Skeletal muscle tissue (tissue), 4 donors: ENCODE data around the gene HFE. TPM values are rescaled to one million over a fixed set of nuclear protein-coding genes. Genes with fewer than 3 reads are reported as not detected.
"Not testable (repeated sequence)": the region's sequence is repeated elsewhere in the genome, so short reads cannot be mapped to it uniquely, and the experiment has no call there.

ENCODE experiments used
- H3K27ac ChIP-seq: one replicate; pipeline ENCODE4 v1.7.0; 2013; ENCODE audit warnings: mild to moderate bottlenecking, low read depth, low read length, inconsistent platforms
- H3K27me3 ChIP-seq, 3 donors: one replicate each; pipeline ENCODE4 v1.7.0; 2013; ENCODE audit warnings: low read length in 3 of 3; ENCODE audit not compliant: control insufficient read depth in 3 of 3, insufficient read depth in 3 of 3
- H3K36me3 ChIP-seq, 3 donors: one replicate each; pipeline ENCODE4 v1.7.0; 2013; ENCODE audit warnings: low read length in 3 of 3; ENCODE audit not compliant: control insufficient read depth in 3 of 3, insufficient read depth in 3 of 3
- H3K4me1 ChIP-seq, 3 donors: one replicate each; pipeline ENCODE4 v1.7.0; 2013; ENCODE audit warnings: low read length in 3 of 3, mild to moderate bottlenecking in 3 of 3; ENCODE audit not compliant: control insufficient read depth in 3 of 3, insufficient read depth in 3 of 3
- H3K4me3 ChIP-seq, 3 donors: one replicate each; pipeline ENCODE4 v1.7.0; 2013; ENCODE audit warnings: low read length in 3 of 3
- H3K9ac ChIP-seq, 3 donors: one replicate each; pipeline ENCODE4 v1.7.0; 2013; ENCODE audit warnings: low read length in 3 of 3, mild to moderate bottlenecking in 3 of 3, moderate library complexity in 2 of 3, low read depth in 1 of 3
- H3K9me3 ChIP-seq, 3 donors: one replicate each; pipeline ENCODE4 v1.7.0; 2013; ENCODE audit warnings: low read length in 3 of 3; ENCODE audit not compliant: control insufficient read depth in 3 of 3
- total RNA-seq: library from RNA; depleted of rRNA; stranded (reverse); fragments of >200 nt; gene quantifications from one replicate; pipeline ENCODE4 v1.2.3, GENCODE V29; 2014
- donor health status: Osteomylitis.

Gene HFE
- total RNA-seq, 1 donor from 2014 or later, result 4.7 TPM

GRCh38 chr6:26105842-26106241 is 18.6 kb downstream of the HFE start:
- Histone ChIP-seq H3K27ac (no peak overlapping the region), H3K27me3 (no peaks in the 10 kb centered on the region), H3K4me1 (peaks cover 7 to 14% (median 9%) of the 10 kb centered on the region in 3 donors), H3K9me3 (no peaks in the 10 kb centered on the region), H3K36me3 (no peaks in the 10 kb centered on the region), H3K4me3 (no peak overlapping the region), H3K9ac (no peak overlapping the region)

DNA sequence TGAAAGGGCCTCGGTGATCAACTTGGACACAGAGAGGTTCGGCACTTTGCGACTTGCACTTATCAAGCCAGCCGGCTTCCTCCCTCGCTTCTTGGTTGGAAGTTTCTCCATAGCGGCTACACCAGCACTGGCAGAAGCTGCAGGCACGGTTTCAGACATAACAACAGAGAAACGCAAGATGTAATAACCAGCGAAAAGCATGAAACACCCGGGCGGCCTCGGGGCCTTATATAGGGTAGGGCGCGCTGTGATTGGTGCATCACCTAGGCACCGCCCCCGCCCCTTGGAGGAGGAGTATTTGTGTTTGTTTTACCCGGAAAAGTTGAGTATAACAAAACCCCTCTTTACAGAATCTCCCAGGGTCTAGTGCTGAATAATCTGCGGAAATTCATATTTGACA is 20.7 kb downstream of the HFE start:
- Histone ChIP-seq H3K4me1 (peaks cover 7 to 14% (median 9%) of the 10 kb centered on the region in 3 donors), H3K27ac (no peak overlapping the region), H3K9me3 (no peaks in the 10 kb centered on the region), H3K36me3 (no peaks in the 10 kb centered on the region), H3K27me3 (no peaks in the 10 kb centered on the region), H3K4me3 (no peak overlapping the region), H3K9ac (no peak overlapping the region)

- Histone ChIP-seq H3K9me3 (no peaks in the 10 kb centered on the region), H3K27ac (no peak overlapping the region), H3K4me3 (no peak overlapping the region), H3K36me3 (no peaks in the 10 kb centered on the region), H3K4me1 (no peaks in the 10 kb centered on the region), H3K9ac (no peak overlapping the region), H3K27me3 (no peaks in the 10 kb centered on the region)
These were observed 22.5 kb downstream of the HFE start for GRCh38 chr6:26109772-26110171.

DNA sequence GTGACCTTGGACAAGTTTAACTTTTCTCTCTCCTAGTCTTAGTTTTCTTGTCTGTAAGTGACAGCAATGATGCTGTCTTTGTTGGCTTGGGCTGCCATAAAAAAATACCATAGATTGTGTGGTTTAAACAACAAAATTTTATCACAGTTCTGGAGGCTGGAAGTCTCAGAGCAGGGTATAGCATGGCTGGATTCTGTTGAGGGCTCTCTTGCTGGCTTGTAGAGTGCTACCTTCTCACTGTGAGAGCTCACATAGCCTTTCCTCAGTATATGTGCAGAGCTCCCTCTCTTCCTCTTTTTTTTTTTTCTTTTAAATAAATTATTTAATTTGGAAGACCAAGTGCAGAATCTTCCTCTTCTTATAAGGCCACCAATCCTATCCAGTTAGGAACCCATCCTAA is 26.3 kb downstream of the HFE start:
- H3K4me3 ChIP-seq, result no peak overlapping the region

DNA sequence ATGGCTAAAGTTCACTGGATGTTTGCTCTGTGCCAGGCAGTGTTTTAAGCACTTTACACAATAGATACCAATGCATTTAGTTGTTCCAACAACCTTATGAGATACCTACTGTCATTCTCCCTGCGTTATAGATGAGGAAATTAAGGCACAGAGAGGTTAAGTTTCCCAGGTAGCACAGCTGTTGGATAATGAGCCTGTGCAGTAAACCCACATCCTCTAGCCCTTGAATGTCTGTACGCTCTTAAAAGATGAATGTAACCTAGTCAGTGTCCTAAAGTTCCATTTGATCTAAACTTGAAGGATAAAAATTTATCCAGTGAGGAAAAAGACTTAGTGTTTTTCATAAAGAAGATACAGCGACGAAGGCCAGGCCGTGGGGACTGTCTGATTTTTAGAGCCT is 28.0 kb downstream of the HFE start:
- Histone ChIP-seq H3K27ac (no peak overlapping the region), H3K36me3 (no peaks in the 10 kb centered on the region), H3K4me3 (no peak overlapping the region), H3K9ac (no peak overlapping the region), H3K27me3 (no peaks in the 10 kb centered on the region), H3K4me1 (no peaks in the 10 kb centered on the region), H3K9me3 (no peaks in the 10 kb centered on the region)

More for the DNA sequence above, 26.3 kb downstream of the HFE start:
- Histone ChIP-seq H3K36me3 (no peaks in the 10 kb centered on the region), H3K27me3 (no peaks in the 10 kb centered on the region), H3K4me1 (no peaks in the 10 kb centered on the region), H3K27ac (no peak overlapping the region), H3K9me3 (no peaks in the 10 kb centered on the region), H3K9ac (no peak overlapping the region)

GRCh38 chr6:26116267-26116666 is 29.0 kb downstream of the HFE start:
- H3K9ac ChIP-seq, result no peak overlapping the region
- H3K4me1 ChIP-seq, result no peaks in the 10 kb centered on the region
- H3K4me3 ChIP-seq, result no peak overlapping the region
- H3K27ac ChIP-seq, result no peak overlapping the region
- H3K9me3 ChIP-seq, result no peaks in the 10 kb centered on the region
- H3K36me3 ChIP-seq, result no peaks in the 10 kb centered on the region
- H3K27me3 ChIP-seq, result no peaks in the 10 kb centered on the region

- Histone ChIP-seq H3K27me3 (no peaks in the 10 kb centered on the region), H3K4me3 (no peak overlapping the region), H3K36me3 (no peaks in the 10 kb centered on the region), H3K4me1 (peaks cover 0 to 8% (median 4%) of the 10 kb centered on the region in 3 donors), H3K9ac (no peak overlapping the region), H3K27ac (no peak overlapping the region), H3K9me3 (no peaks in the 10 kb centered on the region)
These were observed 31.8 kb downstream of the HFE start for GRCh38 chr6:26118999-26119398.

DNA sequence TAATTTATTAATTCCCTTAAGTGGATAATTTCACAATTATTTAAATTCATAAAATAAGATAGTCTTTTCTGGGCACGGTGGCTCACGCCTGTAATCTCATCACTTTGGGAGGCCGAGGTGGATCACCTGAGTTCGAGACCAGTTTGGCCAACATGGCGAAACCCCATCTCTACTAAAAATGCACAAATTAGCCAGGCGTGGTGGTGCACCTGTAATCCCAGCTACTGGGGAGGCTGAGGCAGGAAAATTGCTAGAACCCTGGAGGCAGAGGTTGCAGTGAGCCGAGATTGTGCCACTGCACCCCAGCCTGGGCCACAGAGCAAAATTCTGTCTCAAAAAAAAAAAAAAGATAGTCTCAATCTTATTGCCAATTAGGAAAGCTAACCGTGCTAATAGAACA is 32.9 kb downstream of the HFE start:
- not testable (repeated sequence) for H3K27ac ChIP-seq, H3K9ac ChIP-seq, H3K27me3 ChIP-seq, H3K9me3 ChIP-seq, H3K36me3 ChIP-seq, H3K4me1 ChIP-seq, H3K4me3 ChIP-seq

DNA sequence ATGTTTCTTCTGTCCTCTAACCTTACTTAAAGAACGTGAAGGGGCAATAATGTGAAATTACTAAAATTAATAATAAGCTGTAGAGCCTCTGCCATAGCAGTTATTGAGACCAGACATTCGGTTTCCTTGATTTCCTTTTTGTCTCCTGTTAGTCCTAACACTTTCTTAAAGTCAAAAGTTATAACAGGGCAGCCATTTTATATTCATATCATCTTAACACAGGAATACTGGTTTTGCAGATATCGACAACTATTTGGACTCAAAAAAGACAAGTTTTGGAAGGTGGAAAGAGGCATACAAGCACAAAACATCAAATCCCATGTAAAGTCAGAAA is 33.5 kb downstream of the HFE start:
- Histone ChIP-seq H3K4me3 (no peak overlapping the region), H3K9me3 (no peaks in the 10 kb centered on the region), H3K36me3 (no peaks in the 10 kb centered on the region), H3K9ac (no peak overlapping the region), H3K27ac (no peak overlapping the region), H3K27me3 (no peaks in the 10 kb centered on the region), H3K4me1 (peaks cover 0 to 8% (median 4%) of the 10 kb centered on the region in 3 donors)

DNA sequence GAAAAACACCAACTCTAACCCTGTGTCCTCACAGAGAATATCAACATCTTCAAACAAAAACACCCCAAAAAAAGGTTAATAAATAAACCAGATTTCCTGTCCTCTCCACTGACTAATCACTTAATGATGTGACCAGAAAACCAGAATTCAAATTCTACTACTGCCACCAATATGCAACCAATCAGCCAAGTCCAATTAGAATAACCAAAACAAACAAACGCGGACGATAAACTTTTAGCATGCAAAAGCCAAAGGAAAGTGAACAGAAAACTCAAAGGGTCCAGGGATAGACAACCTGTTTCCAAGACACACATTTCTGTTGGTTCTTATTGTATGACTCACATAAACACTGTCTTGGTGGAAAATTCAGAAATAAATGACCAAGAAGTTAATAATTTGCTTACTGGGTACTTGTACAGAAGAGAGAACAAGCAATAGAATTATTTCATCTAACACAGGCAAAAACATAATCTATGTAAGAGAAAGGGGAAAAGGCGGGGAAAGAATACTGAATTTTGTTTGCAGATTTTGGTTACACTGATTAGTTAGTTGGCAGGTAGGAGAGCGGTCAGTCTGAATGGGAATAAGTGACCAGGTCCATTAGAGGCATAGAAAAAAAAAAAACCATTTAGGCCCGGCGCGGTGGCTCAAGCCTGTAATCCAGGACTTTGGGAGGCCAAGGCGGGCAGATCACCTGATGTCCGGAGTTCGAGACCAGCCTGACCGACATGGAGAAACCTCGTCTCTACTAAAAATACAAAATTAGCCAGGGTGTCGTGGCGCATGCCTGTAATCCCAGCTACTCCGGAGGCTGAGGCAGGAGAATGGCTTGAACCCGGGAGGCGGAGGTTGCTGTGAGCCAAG is 34.1 kb downstream of the HFE start:
- Histone ChIP-seq H3K9me3 (no peaks in the 10 kb centered on the region), H3K27me3 (no peaks in the 10 kb centered on the region), H3K36me3 (no peaks in the 10 kb centered on the region), H3K27ac (no peak overlapping the region), H3K4me1 (peaks cover 2 to 8% (median 4%) of the 10 kb centered on the region in 3 donors), H3K4me3 (no peak overlapping the region), H3K9ac (no peak overlapping the region)
